Measurements from ENCODE around the gene TMEM215. TPM values are rescaled to one million over a fixed set of nuclear protein-coding genes. Genes with fewer than 3 reads are reported as not detected.
"Not testable (repeated sequence)": the region's sequence is repeated elsewhere in the genome, so short reads cannot be mapped to it uniquely, and the experiment has no call there.

Gene TMEM215
- total RNA-seq, 1 donor from 2014 or later: not detected

- H3K4me1 Mint-ChIP-seq (ENCODE audit: low read depth); H3K27me3 Mint-ChIP-seq (ENCODE audit: insufficient read depth); intact Hi-C loops (cut with micrococcal nuclease); H3K36me3 Mint-ChIP-seq (ENCODE audit: low read depth); DNase-seq (ENCODE audit: low spot score); H3K4me3 Mint-ChIP-seq; H3K27ac Mint-ChIP-seq: not testable (repeated sequence)
- H3K9me3 Mint-ChIP-seq: peaks cover 27% of the 10 kb centered on the region
These were observed 12.7 kb downstream of the TMEM215 start for GRCh38 chr9:32796015-32796414.

- Mint-ChIP-seq H3K4me1 (ENCODE audit: low read depth) (no peaks in the 10 kb centered on the region), H3K27ac (no peak overlapping the region), H3K9me3 (peaks cover 12% of the 10 kb centered on the region), H3K27me3 (ENCODE audit: insufficient read depth) (peaks cover 10% of the 10 kb centered on the region), H3K4me3 (no peak overlapping the region), H3K36me3 (ENCODE audit: low read depth) (no peaks in the 10 kb centered on the region)
- DNase-seq (ENCODE audit: low spot score): no peak
- intact Hi-C loops (cut with micrococcal nuclease): no loop called here
These were observed 18.2 kb downstream of the TMEM215 start for GRCh38 chr9:32801530-32801929.

- H3K4me1 Mint-ChIP-seq (ENCODE audit: low read depth): no peaks in the 10 kb centered on the region
- no peak overlapping the region for H3K4me3 Mint-ChIP-seq
These were observed 23.9 kb downstream of the TMEM215 start for GRCh38 chr9:32807217-32807616.

GRCh38 chr9:32811246-32811645 is 27.9 kb downstream of the TMEM215 start:
- Mint-ChIP-seq H3K36me3 (ENCODE audit: low read depth) (no peaks in the 10 kb centered on the region), H3K4me1 (ENCODE audit: low read depth) (no peaks in the 10 kb centered on the region), H3K9me3 (peaks cover 8% of the 10 kb centered on the region), H3K27me3 (ENCODE audit: insufficient read depth) (no peaks in the 10 kb centered on the region), H3K27ac (no peak overlapping the region), H3K4me3 (no peak overlapping the region)
- intact Hi-C loops (cut with micrococcal nuclease): no loop called here
- no peak for DNase-seq (ENCODE audit: low spot score)

More at GRCh38 chr9:32807217-32807616, 23.9 kb downstream of the TMEM215 start:
- Mint-ChIP-seq H3K27me3 (ENCODE audit: insufficient read depth) (peaks cover 6% of the 10 kb centered on the region), H3K36me3 (ENCODE audit: low read depth) (no peaks in the 10 kb centered on the region), H3K9me3 (peaks cover 8% of the 10 kb centered on the region), H3K27ac (no peak overlapping the region)
- DNase-seq (ENCODE audit: low spot score): no peak
- intact Hi-C loops (cut with micrococcal nuclease): no loop called here

GRCh38 chr9:32820322-32820721 is 37.0 kb downstream of the TMEM215 start:
- no peak overlapping the region for H3K4me3 Mint-ChIP-seq
- no peak for DNase-seq (ENCODE audit: low spot score)
- H3K27me3 Mint-ChIP-seq (ENCODE audit: insufficient read depth): peaks cover 3% of the 10 kb centered on the region
- H3K27ac Mint-ChIP-seq: no peak overlapping the region
- H3K4me1 Mint-ChIP-seq (ENCODE audit: low read depth): no peaks in the 10 kb centered on the region
- H3K9me3 Mint-ChIP-seq: no peaks in the 10 kb centered on the region
- no peaks in the 10 kb centered on the region for H3K36me3 Mint-ChIP-seq (ENCODE audit: low read depth)
- intact Hi-C loops (cut with micrococcal nuclease): loop anchor here (5.0 kb wide), 1 partner anchor 673 kb away; no protein-coding TSS in a partner anchor

- Mint-ChIP-seq H3K4me3 (no peak overlapping the region), H3K9me3 (no peaks in the 10 kb centered on the region), H3K27ac (no peak overlapping the region), H3K4me1 (ENCODE audit: low read depth) (no peaks in the 10 kb centered on the region), H3K36me3 (ENCODE audit: low read depth) (no peaks in the 10 kb centered on the region), H3K27me3 (ENCODE audit: insufficient read depth) (peaks cover 6% of the 10 kb centered on the region)
- intact Hi-C loops (cut with micrococcal nuclease): loop anchor here (5.0 kb wide), 1 partner anchor 676 kb away; no protein-coding TSS in a partner anchor
- no peak for DNase-seq (ENCODE audit: low spot score)
These were observed 39.8 kb downstream of the TMEM215 start for GRCh38 chr9:32823101-32823500.

GRCh38 chr9:32823551-32823950 is 40.2 kb downstream of the TMEM215 start:
- Mint-ChIP-seq H3K27me3 (ENCODE audit: insufficient read depth) (peaks cover 6% of the 10 kb centered on the region), H3K4me1 (ENCODE audit: low read depth) (no peaks in the 10 kb centered on the region), H3K36me3 (ENCODE audit: low read depth) (no peaks in the 10 kb centered on the region), H3K9me3 (no peaks in the 10 kb centered on the region), H3K27ac (no peak overlapping the region), H3K4me3 (no peak overlapping the region)
- intact Hi-C loops (cut with micrococcal nuclease): loop anchor here (5.0 kb wide), 1 partner anchor 676 kb away; no protein-coding TSS in a partner anchor
- DNase-seq (ENCODE audit: low spot score): no peak

GRCh38 chr9:32825203-32825602 is 41.9 kb downstream of the TMEM215 start:
- no peak for DNase-seq (ENCODE audit: low spot score)
- H3K9me3 Mint-ChIP-seq: no peaks in the 10 kb centered on the region
- no peaks in the 10 kb centered on the region for H3K4me1 Mint-ChIP-seq (ENCODE audit: low read depth)
- intact Hi-C loops (cut with micrococcal nuclease): no loop called here
- no peak overlapping the region for H3K27ac Mint-ChIP-seq
- H3K27me3 Mint-ChIP-seq (ENCODE audit: insufficient read depth): peaks cover 3% of the 10 kb centered on the region
- no peaks in the 10 kb centered on the region for H3K36me3 Mint-ChIP-seq (ENCODE audit: low read depth)
- H3K4me3 Mint-ChIP-seq: no peak overlapping the region

GRCh38 chr9:32828861-32829260 is 45.5 kb downstream of the TMEM215 start:
- no peaks in the 10 kb centered on the region for H3K36me3 Mint-ChIP-seq (ENCODE audit: low read depth)

GRCh38 chr9:32832346-32832745 is 49.0 kb downstream of the TMEM215 start:
- intact Hi-C loops (cut with micrococcal nuclease): no loop called here
- Mint-ChIP-seq H3K4me1 (ENCODE audit: low read depth) (no peaks in the 10 kb centered on the region), H3K9me3 (no peaks in the 10 kb centered on the region), H3K4me3 (no peak overlapping the region), H3K36me3 (ENCODE audit: low read depth) (no peaks in the 10 kb centered on the region), H3K27ac (no peak overlapping the region), H3K27me3 (ENCODE audit: insufficient read depth) (peaks cover 5% of the 10 kb centered on the region)
- DNase-seq (ENCODE audit: low spot score): no peak

More at GRCh38 chr9:32828861-32829260, 45.5 kb downstream of the TMEM215 start:
- Mint-ChIP-seq H3K27ac (no peak overlapping the region), H3K4me3 (no peak overlapping the region), H3K4me1 (ENCODE audit: low read depth) (no peaks in the 10 kb centered on the region), H3K9me3 (no peaks in the 10 kb centered on the region), H3K27me3 (ENCODE audit: insufficient read depth) (peaks cover 7% of the 10 kb centered on the region)
- intact Hi-C loops (cut with micrococcal nuclease): no loop called here
- no peak for DNase-seq (ENCODE audit: low spot score)

Other genes starting within 250 kb of the TMEM215 start
- gene SMIM27, start 231.2 kb upstream of the TMEM215 start, total RNA-seq: 8.7 and 11.0 TPM in 2 replicates
- 14.8 and 15.1 TPM in 2 replicates for gene TOPORS, start 231.0 kb upstream of the TMEM215 start, total RNA-seq
- gene NDUFB6, start 210.4 kb upstream of the TMEM215 start, total RNA-seq: 46.3 and 48.2 TPM in 2 replicates
- gene TAF1L, start 147.9 kb upstream of the TMEM215 start, total RNA-seq: 0.03 TPM in 1 of 2 replicates, not detected in the other
- 48.9 and 57.2 TPM in 2 replicates for gene APTX, start 218.1 kb downstream of the TMEM215 start, total RNA-seq
- gene DNAJA1, start 241.7 kb downstream of the TMEM215 start, total RNA-seq: 296 and 312 TPM in 2 replicates

All from activated T-helper 1 cell treated with anti-CD3 and anti-CD28 coated beads, Interleukin-12 subunit alpha, Interleukin-12 subunit beta, Interleukin-2, Interleukin-4 antibody, amounts not matched to agents 30 ng/mL and 10 ng/mL and 1 ng/mL, durations not matched to agents 14 hours and 24 hours and 36 hours (primary cell).